ENCODE data around the gene VPS51. TPM values are rescaled to one million over a fixed set of nuclear protein-coding genes. Genes with fewer than 3 reads are reported as not detected.

Gene VPS51
- total RNA-seq, 1 experiment from 2014 or later: 123 TPM

DNA sequence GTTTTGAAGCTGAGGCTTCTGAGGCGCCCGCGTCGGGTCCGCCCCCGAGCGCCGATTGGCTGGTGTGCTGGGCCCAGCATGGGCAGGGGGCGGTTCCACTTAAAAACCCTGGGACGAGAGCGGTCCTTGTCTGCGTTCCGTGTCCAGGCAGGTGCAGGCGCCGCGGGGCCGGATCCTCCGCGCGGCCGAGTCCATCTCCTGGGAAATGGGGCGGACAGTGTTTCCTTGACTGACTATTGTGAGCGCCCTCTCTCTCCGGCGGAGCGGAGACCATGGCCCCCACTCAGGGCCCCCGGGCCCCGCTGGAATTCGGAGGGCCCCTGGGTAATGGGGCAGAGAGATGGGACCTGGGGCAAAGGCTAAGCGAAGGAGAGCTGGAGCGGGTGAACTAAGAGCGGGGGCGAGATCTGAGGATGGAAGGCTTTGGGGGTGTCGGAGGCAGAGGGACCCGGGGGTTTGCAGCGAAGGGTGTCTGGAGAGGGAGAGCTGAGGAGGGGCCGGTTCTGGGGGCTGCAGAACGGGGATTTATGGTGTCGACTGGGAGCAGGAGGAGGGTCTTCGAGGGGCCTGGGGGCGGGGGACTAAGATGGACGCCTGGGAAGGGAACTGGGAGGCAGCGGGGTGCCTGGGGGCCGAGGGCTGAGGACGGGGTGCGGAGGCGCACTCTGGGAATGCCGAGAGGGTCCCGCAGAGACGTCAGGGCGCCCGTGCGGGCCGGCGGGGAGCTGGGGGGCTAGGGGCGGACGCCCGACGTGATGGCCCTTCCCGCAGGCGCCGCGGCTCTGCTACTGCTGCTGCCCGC, 15.9 kb downstream of the VPS51 start, which contains the start of gene TM7SF2:
Gene TM7SF2, plus strand, starts transcription at position 129 of the 802 bp plus-strand sequence. Its CDS starts 144 bp downstream, at position 273.
- Mint-ChIP-seq H3K27me3 (ENCODE audit: low read depth) (no peaks in the 10 kb centered on the region), H3K9me3 (no peaks in the 10 kb centered on the region), H3K4me1 (peaks cover 17% of the 10 kb centered on the region), H3K4me3 (peak within 1 kb of the TSS; percentile 91), H3K36me3 (no peaks in the 10 kb centered on the region; the same call in 1 of the 2 replicates), H3K27ac (peak within 1 kb of the TSS; percentile 89)
- CTCF ChIA-PET: interaction anchor here (0.6 to 4.8 kb wide), 28 partner anchors 9 to 352 kb away, joined by 3 to 104 read pairs (median 5); partner anchors contain the start of genes ARL2, BATF2, CAPN1 and FAU
- POLR2A ChIA-PET: interaction anchor here (1.0 to 2.2 kb wide), 8 partner anchors 9 to 70 kb away, joined by 3 to 19 read pairs (median 6); partner anchors contain the start of genes CAPN1, FAU, MRPL49 and VPS51
- DNase-seq (ENCODE audit: low spot score) (peak; percentile 97), ATAC-seq (peak; percentile 77)
- TF ChIP-seq SMAD3 (CRISPR knock-in tag; IDR thresholded peaks at IDR 0.05; ENCODE audit: borderline replicate concordance) (peak; percentile 60; the same call in 1 of the 2 replicates), TP53 (CRISPR knock-in tag; IDR thresholded peaks at IDR 0.05) (no peak), CBFB (CRISPR knock-in tag; IDR thresholded peaks at IDR 0.05; ENCODE audit: low read depth) (no peak), OVOL2 (CRISPR knock-in tag; IDR thresholded peaks at IDR 0.05; ENCODE audit: borderline replicate concordance) (no peak), MXD4 (CRISPR knock-in tag; IDR thresholded peaks at IDR 0.05; ENCODE audit: borderline replicate concordance) (no peak), CREM (CRISPR knock-in tag; IDR thresholded peaks at IDR 0.05) (peak; percentile 82; the same call in 1 of the 2 replicates), NR3C1 (CRISPR knock-in tag; conservative IDR thresholded peaks at IDR 0.05; ENCODE audit: low read depth) (no peak), NFATC4 (CRISPR knock-in tag; IDR thresholded peaks at IDR 0.05) (peak; percentile 80; the same call in 1 of the 2 replicates), ZNF396 (CRISPR knock-in tag; IDR thresholded peaks at IDR 0.05; ENCODE audit: borderline replicate concordance) (no peak), TCF7 (CRISPR knock-in tag; IDR thresholded peaks at IDR 0.05; ENCODE audit: low read depth) (peak; percentile 34; the same call in 1 of the 2 replicates), GABPB1 (CRISPR knock-in tag; IDR thresholded peaks at IDR 0.05) (no peak), ZNF317 (CRISPR knock-in tag; IDR thresholded peaks at IDR 0.05; ENCODE audit: borderline replicate concordance, low read depth) (no peak), MYBL2 (CRISPR knock-in tag; IDR thresholded peaks at IDR 0.05) (no peak; the same call in 1 of the 2 replicates)
- TF ChIP-seq, protein P1, sequence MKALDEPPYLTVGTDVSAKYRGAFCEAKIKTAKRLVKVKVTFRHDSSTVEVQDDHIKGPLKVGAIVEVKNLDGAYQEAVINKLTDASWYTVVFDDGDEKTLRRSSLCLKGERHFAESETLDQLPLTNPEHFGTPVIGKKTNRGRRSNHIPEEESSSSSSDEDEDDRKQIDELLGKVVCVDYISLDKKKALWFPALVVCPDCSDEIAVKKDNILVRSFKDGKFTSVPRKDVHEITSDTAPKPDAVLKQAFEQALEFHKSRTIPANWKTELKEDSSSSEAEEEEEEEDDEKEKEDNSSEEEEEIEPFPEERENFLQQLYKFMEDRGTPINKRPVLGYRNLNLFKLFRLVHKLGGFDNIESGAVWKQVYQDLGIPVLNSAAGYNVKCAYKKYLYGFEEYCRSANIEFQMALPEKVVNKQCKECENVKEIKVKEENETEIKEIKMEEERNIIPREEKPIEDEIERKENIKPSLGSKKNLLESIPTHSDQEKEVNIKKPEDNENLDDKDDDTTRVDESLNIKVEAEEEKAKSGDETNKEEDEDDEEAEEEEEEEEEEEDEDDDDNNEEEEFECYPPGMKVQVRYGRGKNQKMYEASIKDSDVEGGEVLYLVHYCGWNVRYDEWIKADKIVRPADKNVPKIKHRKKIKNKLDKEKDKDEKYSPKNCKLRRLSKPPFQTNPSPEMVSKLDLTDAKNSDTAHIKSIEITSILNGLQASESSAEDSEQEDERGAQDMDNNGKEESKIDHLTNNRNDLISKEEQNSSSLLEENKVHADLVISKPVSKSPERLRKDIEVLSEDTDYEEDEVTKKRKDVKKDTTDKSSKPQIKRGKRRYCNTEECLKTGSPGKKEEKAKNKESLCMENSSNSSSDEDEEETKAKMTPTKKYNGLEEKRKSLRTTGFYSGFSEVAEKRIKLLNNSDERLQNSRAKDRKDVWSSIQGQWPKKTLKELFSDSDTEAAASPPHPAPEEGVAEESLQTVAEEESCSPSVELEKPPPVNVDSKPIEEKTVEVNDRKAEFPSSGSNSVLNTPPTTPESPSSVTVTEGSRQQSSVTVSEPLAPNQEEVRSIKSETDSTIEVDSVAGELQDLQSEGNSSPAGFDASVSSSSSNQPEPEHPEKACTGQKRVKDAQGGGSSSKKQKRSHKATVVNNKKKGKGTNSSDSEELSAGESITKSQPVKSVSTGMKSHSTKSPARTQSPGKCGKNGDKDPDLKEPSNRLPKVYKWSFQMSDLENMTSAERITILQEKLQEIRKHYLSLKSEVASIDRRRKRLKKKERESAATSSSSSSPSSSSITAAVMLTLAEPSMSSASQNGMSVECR (CRISPR knock-in tag; IDR thresholded peaks at IDR 0.05; ENCODE audit: borderline replicate concordance): no peak; the same call in 1 of the 2 replicates
- TF ChIP-seq, protein P2, sequence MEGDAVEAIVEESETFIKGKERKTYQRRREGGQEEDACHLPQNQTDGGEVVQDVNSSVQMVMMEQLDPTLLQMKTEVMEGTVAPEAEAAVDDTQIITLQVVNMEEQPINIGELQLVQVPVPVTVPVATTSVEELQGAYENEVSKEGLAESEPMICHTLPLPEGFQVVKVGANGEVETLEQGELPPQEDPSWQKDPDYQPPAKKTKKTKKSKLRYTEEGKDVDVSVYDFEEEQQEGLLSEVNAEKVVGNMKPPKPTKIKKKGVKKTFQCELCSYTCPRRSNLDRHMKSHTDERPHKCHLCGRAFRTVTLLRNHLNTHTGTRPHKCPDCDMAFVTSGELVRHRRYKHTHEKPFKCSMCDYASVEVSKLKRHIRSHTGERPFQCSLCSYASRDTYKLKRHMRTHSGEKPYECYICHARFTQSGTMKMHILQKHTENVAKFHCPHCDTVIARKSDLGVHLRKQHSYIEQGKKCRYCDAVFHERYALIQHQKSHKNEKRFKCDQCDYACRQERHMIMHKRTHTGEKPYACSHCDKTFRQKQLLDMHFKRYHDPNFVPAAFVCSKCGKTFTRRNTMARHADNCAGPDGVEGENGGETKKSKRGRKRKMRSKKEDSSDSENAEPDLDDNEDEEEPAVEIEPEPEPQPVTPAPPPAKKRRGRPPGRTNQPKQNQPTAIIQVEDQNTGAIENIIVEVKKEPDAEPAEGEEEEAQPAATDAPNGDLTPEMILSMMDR (IDR thresholded peaks at IDR 0.05): no peak
- TF ChIP-seq, protein P3, sequence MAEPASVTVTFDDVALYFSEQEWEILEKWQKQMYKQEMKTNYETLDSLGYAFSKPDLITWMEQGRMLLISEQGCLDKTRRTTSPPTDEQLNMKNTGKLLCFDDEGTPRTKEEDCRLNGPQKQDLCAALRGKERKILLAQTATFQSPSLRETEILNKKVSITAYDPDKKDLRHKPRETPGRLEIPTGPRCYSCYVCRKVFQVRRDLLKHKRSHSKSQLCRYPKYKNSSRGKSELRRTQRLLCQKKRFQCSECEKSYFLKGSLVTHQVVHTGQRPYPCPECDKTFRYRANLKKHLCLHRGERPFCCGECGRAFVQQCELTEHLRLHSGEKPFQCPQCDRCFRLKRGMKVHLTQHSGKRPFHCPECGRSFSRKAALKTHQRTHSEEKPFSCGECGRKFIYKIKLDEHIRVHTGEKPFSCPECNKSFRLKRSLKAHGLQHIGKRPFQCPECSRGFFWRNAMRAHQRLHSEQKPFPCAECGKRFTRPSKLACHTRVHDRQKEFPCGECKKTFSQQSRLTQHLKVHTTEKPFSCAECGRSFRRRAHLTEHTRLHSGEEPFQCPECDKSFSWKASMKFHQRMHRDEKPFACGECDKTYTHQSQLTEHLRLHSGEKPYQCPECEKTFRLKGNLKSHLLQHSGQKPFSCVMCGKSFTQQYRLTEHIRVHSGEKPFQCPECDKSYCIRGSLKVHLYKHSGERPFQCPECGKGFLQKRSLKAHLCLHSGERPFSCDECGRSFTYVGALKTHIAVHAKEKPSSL (CRISPR knock-in tag; conservative IDR thresholded peaks at IDR 0.05): 0 out of 2 replicates have a peak, but pooled peaks have one; percentile 41
- TF ChIP-seq, protein P4, sequence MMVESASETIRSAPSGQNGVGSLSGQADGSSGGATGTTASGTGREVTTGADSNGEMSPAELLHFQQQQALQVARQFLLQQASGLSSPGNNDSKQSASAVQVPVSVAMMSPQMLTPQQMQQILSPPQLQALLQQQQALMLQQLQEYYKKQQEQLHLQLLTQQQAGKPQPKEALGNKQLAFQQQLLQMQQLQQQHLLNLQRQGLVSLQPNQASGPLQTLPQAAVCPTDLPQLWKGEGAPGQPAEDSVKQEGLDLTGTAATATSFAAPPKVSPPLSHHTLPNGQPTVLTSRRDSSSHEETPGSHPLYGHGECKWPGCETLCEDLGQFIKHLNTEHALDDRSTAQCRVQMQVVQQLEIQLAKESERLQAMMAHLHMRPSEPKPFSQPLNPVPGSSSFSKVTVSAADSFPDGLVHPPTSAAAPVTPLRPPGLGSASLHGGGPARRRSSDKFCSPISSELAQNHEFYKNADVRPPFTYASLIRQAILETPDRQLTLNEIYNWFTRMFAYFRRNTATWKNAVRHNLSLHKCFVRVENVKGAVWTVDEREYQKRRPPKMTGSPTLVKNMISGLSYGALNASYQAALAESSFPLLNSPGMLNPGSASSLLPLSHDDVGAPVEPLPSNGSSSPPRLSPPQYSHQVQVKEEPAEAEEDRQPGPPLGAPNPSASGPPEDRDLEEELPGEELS (CRISPR knock-in tag; IDR thresholded peaks at IDR 0.05): no peak
- TF ChIP-seq, protein P5, sequence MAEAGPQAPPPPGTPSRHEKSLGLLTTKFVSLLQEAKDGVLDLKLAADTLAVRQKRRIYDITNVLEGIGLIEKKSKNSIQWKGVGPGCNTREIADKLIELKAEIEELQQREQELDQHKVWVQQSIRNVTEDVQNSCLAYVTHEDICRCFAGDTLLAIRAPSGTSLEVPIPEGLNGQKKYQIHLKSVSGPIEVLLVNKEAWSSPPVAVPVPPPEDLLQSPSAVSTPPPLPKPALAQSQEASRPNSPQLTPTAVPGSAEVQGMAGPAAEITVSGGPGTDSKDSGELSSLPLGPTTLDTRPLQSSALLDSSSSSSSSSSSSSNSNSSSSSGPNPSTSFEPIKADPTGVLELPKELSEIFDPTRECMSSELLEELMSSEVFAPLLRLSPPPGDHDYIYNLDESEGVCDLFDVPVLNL (CRISPR knock-in tag; IDR thresholded peaks at IDR 0.05; ENCODE audit: borderline replicate concordance, low read depth): no peak
- TF ChIP-seq, protein P6, sequence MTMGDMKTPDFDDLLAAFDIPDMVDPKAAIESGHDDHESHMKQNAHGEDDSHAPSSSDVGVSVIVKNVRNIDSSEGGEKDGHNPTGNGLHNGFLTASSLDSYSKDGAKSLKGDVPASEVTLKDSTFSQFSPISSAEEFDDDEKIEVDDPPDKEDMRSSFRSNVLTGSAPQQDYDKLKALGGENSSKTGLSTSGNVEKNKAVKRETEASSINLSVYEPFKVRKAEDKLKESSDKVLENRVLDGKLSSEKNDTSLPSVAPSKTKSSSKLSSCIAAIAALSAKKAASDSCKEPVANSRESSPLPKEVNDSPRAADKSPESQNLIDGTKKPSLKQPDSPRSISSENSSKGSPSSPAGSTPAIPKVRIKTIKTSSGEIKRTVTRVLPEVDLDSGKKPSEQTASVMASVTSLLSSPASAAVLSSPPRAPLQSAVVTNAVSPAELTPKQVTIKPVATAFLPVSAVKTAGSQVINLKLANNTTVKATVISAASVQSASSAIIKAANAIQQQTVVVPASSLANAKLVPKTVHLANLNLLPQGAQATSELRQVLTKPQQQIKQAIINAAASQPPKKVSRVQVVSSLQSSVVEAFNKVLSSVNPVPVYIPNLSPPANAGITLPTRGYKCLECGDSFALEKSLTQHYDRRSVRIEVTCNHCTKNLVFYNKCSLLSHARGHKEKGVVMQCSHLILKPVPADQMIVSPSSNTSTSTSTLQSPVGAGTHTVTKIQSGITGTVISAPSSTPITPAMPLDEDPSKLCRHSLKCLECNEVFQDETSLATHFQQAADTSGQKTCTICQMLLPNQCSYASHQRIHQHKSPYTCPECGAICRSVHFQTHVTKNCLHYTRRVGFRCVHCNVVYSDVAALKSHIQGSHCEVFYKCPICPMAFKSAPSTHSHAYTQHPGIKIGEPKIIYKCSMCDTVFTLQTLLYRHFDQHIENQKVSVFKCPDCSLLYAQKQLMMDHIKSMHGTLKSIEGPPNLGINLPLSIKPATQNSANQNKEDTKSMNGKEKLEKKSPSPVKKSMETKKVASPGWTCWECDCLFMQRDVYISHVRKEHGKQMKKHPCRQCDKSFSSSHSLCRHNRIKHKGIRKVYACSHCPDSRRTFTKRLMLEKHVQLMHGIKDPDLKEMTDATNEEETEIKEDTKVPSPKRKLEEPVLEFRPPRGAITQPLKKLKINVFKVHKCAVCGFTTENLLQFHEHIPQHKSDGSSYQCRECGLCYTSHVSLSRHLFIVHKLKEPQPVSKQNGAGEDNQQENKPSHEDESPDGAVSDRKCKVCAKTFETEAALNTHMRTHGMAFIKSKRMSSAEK (CRISPR knock-in tag; IDR thresholded peaks at IDR 0.05; ENCODE audit: borderline replicate concordance): peak; percentile 7; the same call in 1 of the 2 replicates
